ENCODE data around the gene KCP.
"Not testable (repeated sequence)": the region's sequence is repeated elsewhere in the genome, so short reads cannot be mapped to it uniquely, and the experiment has no call there.

KCP gene

DNA sequence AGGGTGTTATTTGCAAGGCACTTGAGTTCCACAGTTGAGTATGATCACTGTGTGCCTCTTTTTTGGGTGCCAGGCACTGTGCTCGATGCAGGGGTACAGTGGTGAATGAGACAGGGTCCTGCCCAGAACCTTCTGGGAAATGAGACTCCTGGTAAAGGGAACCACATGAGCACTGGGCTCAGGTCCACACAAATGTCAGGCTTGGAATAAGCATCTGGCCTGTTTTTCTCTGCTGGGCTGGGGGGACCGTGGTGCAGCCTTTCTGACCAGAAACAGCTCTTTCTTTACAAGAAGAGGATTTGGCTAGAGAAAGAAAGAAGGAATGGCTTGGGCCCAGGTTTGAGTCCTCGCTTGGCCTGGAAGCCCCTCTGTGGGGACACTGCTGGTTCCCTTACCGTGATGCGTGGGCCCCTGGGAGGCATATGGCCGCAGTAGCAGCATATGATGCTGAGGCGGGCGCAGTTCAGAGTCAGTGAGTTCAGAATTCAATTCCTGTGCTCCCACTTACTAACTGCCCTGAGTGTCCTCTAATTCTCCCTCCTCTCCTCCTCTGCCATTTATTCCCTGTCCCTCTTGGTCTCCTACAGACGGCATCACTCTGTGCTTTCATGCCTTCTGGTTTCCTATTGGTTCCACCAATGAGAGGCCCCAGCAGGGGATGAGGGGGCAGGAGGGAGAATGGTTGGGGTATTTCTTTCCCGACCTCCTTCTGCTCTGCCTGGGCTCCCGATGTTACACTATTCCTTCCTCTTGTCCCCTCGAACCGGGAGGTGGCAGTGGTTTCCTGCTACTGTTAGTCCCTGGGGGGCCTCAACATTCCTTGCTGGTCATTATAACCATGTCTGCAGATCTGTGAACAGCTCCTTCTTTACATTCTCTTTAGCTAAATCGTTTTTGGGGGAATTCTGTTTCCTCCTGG, 9.6 kb upstream of the KCP start:
- no peak for DNase-seq

DNA sequence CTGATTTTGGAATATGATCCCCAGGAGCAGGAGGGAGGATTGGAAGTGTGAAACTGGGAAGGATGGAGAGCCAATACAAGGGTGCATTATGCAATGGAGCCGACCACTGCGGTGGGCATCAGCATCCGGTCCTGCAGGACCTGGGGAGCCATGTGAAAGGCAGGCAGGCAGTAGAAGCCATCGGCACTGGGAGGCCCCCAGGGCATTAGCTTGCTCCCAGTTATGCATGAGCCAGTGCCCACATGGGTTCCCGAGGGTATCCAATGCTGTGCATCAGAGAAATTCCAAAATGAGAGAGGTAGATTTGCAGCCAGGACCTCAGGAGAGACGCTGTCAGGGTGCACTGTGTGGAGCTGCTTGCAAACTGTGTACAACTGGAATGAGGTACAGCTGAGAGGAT, 8.7 kb upstream of the KCP start:
- DNase-seq = no peak

DNA sequence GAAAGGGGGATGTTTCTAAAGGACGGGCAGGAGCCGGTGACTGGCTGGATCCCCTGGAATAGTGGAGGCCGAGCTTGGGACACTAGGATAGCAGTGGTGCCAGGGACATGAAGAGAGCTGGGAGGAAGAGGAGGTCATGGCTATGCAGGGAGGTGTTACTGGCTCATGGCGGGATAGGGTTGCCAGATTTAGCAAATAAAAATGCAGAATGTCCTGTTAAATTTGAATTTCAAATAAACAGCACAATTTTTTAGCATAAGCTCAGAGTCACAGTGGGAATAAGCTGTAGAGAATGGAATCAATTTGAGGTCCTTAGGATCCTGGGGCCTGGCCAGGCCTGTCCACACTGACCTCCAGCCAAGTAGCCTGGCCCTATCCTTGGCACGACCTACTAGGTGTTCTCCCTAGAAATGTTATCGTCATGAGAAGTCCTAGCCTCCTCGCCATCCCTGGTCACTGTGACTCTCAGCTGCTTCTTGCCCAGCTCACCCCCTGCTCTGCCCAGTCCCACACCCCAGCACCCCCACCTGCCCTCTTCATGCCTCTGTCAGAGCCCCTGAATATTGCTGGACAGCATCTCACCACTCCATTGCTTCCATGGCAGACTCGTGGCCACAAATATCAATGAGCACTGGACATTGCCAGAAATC, 7.6 kb upstream of the KCP start:
- DNase-seq = no peak

DNA sequence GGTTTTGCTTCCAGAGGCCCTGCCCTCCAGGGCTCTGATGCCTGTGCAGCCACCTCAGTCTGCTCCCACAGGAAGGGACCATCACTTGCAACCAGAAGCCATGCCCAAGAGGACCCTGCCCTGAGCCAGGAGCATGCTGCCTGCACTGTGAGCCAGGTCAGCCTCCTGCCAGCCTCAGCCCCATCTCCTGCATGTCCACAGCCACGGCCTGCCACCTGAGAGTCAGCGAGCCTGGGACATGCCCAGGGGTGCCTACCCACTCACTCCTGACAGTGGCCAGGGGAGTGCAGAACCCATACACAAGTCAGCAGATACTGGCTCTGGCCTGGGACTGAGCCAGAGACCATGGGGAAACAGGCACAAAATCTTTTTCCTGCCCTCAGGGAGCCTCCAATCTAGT, 6.6 kb upstream of the KCP start:
- DNase-seq = no peak

DNA sequence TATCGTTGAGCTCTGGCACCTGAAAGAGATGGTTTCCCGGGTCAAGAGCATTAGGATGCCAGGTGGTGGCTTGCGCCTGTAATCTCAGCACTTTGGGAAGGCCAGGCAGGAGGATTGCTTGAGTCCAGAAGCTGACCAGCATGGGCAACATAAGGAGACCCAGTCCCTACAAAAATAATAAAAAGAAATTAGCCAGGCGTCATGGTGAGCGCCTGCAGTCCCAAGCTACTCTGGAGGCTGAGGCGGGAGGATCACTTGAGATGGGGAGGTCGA, 6.1 kb upstream of the KCP start:
- no peak for DNase-seq

DNA sequence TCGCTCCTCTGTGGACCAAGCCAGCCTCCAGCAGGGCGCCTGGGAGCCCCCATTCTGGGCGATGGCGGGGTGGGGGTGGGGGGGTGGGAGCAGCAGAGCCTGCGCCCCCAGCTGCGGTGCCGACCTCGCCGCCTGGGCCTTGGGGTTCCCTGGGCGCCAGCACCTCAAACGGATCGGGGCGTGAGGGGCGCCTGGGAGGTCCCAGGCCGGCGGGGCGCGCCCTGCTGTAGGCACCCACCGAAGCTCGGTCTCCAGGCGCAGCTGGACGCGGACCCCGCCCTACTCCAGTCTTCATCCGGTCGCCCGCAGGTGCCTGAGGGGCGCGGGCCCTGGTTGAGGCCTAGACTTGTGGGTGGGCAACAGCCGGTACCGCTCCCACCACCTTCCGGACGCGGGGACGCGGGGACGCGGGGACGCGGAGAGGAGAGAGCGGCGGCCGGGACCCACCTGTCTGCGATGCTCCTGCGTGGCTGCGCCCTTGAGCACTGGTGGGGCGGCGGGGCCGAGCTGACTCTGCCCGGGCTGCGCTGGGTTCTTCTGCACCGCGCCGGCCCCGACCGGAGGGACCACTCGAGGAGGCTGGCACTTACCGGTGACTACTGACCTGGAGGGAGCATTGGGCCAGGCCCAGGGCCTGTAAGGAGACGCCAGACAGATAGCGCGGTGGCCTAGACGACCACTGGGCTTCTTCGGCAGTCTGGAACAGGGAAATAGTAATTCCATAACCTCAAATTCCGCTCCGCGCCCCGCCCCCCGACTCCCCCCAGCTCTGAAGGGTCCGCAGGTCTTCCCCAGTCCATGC, 5.5 kb upstream of the KCP start:
- DNase-seq = no peak

DNA sequence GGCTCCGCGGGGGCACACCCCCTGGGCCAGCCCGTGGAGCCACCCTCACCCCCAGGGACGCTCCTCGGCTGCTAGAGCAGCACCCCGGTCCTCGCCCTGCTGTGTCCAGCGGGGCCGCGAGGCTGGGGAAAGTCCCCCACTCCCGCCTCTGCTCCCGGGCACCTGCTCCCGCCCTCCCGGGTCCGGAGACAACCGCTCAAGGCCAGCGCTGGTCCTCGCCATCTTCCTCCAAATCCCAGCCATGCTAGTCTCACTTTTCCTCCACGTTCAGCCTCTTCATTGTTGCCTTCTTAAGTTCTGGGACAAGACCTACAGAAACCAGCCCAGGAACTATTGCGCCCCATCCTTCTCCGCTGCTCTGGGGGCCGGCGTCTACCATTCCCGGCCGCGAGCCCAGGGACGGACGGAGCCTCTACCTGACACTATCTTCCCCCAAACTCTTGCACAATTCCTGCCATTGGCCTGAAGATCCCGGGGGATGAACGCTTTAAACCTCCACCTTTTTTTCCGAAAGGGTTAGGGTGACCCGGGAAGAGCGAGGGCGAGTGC, 4.8 kb upstream of the KCP start:
- no peak for DNase-seq

DNA sequence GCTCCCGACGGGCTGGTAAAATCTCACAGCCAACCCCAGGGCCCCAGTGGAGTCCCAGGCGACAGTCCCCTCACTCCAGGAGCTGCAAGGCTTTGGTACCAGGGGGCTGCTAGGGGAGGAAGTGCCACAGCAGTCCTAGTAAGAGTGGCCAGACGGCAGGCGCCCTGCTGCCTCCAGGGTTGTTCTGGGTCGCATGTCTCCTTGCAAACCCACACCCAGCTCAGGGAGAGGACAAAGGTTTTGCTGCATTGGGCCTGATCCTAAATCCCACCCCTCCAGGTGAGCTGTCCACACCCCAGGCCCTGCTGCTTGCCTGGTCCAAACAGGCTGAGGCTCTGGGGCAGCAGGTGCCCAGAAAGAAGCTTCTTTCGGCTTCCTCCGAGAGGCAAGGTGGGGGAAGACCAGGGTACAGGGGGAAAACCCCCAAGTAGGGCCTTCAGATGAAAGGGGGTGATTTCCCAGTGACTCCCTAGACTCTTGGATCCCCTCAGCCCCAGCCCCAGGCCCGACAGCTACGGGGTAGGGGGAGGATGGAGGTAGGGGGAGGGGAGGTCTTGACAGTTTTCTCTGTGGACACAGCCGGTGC, 4.2 kb upstream of the KCP start:
- no peak for DNase-seq

DNA sequence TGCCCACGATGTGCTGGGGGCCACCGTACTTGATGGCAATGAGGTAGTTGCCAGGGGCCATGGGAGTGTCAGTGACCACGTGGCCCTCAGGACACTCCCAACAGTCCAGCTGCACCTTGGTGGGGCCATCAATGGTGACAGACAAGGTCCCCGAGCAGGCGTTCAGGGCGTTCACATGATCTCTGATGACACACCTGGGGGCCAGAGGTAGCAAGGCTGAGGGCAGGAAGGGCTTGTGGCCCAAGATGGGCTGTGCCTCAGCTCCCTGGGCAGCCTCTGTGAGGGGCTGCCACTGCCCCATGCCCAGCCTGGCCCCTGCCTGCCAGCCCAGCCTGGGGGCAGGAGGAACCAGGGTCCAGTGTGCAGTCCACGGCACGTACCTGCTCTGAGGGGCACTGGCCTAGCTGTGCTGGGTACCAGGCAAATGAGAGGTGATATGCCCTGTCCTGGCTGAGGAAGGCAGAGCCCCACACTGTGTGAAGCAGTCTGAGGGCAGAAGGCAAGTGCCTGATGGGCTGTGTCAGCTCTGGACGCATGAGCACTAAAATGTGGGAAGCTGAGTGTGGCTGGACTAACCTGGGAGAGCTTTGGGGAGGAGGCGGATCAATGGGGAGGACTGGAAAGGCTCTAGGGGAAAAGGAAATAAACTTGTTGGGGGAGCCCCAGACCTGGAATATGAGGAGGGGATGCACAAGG, 3.5 kb upstream of the KCP start:
- DNase-seq = no peak

DNA sequence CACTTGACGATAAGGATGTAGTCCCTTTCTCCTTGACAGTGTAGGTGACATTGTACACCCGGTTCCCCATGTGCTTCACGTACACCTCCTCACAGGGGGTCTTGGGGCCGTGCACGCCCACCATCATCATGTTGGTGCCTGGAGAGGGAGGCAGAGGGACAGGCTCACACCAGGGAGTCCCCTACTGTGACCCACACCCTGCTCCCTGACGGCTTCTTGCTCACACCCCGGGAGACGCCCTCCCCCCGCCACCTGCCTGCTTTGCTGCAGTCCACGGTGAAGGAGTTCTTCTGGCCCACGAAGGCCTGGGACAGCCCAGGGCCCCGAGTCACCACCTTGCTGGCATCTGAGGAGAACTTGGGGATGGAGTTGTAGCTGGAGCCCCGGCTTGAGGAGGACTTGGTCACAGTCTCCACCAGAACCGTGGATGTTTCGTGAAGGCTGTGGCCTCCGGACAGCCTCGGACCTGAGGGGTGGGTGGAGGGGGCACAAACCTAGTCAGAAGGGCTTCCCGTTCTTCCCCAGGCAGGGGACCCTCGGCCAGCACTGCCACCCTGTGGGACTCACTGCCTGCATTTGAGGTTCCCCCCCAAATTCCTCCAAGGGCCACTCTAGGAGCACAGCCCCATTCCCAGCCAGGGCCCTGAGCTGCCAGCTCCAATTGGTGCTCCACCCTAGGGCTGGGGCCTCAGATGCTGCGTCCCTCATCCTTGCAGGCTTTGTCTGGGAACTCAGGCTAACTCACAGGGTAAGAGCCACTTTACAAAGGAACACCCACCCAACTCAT, 2.4 kb upstream of the KCP start:
- DNase-seq = not testable (repeated sequence)

DNA sequence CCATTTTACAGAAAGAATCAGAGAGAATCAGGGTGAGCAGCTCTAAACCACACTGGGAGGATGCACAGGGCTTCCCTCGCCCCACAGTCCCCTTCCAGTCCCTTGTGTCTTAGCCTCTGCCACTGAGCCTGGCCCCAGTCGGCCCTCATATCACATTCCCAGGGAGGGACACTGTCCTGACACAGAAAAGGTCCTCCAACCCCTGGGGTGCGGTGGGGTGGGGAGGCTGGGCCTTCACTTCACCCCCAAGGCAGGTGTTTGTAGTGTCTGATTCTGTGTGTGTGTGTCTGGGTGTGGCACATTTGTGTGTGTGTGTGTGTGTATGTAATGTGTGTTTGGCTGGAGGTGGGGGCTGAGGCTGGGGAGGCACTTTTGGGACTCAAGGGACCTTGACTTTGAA, 1.8 kb upstream of the KCP start:
- no peak for DNase-seq

DNA sequence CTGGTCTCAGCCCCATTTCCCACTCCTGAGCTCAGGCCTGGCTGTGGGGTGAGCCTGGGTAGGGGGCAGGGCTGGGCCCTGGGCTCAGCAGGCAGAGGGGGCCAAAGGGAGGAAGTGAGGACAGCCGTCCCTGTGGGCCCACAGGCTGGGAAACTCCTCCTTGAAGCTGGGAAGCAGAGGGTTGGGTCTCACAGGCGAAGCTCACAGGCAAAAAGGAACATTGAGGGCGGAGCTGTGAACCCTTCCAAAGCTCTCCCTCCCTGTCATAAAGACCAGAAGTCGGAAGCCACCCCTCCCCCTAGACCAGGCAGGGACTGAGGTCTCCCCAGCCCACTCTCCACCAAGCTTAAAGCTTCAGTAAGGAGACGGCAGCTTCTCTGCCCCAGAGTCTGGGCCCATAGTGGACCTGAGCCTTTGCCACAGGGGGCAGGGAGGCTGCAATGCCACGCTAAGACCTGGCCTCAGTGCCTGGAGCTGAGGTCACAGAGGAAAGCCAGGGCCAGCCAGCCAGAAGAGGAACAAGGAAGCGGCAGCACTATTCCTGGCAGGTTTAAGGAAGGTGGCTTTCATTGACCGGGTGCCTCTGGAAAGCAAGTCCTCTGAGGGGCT, 1.0 kb upstream of the KCP start:
- DNase-seq = no peak

DNA sequence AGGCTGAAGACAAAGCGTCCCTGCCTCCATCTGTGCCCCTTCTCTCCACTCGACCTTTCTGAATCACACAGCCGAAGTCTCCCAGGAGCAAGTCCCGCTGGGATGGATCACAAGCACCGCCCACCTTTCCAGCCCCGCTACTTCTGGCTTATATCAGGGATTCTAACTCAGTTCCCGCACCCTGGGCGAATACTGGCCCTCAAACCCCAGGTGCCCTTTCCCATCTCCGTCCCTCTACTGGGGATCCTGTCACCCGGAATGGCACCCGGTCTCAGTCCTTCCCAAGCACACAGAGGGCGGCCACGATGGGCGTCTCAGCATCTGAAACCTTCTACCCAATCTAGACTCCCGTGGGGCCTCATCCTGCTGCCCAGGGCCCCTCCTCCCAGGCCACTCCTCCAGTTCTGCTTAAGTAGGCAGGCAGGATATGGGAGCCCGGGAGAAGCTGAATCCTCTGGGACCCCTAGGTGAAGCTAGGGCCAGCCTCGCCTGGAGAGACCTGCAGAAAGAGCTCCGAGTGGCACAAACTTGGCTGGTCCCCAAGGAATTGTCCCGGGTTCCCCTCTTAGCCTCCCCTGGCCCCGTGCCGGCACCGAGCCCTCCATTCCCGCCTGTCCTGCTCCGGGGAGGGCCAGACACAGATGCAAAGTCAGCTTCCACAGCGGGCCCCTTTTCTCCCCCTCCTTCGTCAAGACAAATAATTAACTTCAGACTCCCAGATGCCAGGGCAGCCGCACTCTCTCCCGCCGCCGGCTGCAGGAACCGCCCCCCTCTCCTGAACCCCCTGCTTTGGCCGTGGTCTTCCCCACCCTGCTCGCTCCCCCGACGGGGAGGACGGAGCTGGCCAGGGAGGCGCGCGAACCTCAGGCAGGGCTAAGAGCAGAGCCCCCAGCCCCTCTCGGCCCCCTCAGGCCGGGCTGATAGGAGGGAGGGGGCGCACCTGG, 612 bp downstream of the KCP start:
- DNase-seq = no peak

DNA sequence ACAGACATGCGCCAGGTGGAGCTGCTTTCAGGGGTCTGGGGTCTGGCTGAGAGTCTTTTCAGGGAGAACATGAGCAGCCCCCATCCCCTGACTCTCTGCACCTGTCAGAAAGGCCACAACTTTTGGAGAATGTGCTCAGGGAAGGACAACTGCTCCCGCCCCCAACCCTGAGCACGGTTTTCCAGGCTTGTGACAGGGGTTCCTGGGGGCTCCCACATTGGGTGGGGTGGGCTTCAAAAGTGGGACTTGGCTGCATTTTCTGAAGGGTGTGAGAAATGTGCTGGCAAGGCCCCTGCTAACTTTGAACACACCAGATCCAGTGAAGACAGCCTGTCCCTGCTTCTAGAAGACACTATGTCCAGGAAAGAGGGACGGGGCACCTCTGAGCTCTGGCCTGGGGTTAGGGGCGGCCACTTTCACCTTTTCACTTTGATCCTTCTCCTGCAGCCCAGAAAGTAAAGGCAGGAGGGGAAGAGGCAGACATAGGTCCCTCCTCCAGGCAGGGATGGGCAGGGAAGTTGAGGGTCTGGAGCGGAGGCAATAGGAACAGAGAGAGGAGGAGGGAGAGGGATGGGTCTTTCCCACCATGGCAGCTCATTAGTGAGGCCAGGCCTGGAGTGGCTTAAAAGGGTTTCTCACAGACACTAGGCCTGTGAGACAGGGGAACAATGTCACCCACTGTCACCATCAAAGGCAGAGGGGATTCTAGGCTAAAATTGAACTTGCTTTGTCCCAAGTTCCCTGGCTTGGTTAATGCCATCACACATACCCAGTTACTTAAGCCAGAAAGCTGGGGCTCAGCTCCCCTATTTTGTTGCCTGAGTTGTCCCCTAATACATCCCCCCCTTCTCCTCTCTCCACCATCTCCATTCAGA, 1.5 kb downstream of the KCP start:
- no peak for DNase-seq

DNA sequence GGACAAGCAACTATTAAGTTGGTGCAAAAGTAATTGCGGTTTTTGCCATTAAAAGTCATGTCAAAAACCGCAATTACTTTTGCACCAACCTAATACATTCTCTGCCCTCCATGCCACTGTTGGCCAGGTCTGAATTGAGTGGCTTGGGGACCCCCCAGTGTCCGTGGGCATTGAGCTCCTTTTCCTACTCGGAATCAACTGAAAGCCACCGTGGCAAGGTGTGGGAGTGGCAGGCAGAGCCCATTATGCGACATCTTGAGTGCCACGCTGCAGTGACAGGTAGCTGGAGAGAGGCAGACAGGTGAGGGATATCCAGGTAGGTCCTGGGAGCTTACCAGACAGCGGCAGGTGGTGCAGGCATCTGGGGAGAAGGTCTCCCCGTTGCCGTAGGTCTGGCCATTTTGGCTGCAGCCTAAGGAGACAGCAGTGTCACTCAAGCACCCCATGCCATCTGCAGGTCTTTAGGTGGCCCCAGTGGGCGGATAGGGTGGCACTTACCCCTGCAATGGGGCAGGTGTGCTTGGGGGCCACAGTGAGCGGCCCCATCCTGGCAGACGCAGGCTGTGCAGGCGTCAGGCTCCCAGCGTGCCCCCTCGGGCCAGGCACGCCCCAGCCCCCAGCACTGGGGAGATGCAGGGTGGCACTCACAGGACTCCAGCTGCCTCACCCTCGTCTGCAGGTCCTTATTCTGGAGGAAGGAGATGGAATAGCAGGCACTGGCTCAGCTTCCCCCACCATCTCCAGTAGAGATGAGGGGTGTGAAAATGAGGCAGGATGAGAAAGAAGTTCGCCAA, 3.5 kb downstream of the KCP start:
- DNase-seq = no peak

DNA sequence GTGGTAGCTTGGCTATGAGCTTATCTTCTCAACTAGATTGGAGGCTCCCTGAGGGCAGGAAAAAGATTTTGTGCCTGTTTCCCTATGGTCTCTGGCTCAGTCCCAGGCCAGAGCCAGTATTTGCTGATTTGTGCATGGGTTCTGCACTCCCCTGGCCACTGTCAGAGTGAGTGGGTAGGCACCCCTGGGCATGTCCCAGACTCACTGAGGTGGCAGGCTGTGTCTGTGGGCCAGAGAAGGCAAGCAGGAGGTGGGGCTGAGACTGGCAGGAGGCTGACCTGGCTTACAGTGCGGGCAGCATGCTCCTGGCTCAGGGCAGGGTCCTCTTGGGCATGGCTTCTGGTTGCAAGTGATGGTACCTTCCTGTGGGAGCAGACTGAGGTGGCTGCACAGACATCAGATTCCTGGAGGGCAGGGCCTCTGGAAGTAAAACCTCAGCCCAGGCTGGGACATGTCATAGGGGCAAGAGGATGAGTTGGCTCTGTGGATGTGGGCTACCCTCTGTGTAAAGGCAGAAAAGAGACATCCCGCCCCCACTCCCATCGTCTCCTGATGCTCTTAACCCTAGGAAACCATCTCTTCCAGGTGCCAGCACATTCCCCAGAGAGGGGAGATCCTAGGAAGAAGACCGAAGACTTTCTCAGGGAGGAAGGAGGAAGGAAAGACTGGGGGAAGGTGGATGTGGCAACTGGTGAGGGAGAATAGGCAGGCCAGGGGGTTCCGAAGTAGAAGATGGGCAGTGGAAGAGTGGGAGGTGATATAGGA, 4.3 kb downstream of the KCP start:
- DNase-seq = no peak
